Measurements from ENCODE around the gene FRMD3.
A peak's percentile ranks its signal among the peaks of the same experiment; 100 is the strongest.
"Not testable (repeated sequence)": the region's sequence is repeated elsewhere in the genome, so short reads cannot be mapped to it uniquely, and the experiment has no call there.

FRMD3 gene

DNA sequence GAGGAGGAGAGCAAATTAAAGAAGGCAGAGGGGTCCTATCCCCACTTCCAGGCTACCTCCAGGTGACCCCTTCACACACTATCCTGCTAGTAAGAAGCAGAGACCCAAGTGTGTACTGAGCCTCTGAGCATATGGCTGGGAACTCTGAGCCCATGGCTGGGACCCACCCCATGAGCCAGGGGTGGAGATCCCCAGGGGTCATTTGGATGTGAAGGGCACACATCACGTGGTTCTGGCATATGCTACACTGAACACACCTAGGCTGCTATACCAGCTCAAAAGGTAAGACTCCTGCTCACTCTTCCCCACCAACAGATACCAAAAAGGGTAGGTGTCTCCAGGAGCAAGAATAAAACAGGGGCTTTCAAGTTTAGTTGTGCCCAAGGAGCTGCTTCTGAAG is 149.9 kb downstream of the FRMD3 start:
- DNase-seq (ENCODE audit: low spot score) = no peak

DNA sequence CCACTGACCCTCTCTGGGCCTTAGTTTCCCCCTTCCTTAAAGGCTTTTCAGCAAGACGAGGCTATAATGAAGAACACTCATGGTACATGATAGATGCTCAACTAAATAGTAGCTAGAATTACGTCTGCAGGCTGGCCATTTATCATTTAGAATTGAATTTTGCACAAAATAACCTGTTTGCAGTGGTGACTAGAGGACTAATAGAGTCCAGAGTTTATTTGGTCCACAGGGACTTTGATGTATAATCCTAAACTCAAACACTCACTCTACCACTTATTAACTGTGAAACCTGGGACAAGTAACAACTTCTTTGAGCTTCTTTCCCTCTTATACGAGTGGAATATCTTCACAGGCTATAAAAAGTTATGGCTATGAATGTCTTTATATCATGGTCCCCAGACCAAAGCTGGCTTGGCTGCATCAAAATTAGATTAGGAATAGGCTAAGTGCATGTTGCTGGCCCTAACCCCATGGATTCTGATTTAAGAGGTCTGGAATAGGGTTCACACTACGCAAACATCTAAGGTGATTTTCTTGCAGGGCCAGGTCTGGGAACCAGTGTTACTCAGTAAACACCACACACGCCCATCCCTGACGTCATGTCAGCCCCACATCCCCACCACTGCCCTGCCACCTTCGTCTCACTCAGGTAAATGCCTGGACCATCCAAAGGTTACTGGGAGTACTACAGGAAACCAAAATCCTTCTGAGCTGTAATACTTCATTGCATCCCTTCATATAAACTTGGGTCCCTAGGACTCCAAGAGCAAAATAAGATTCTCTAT is 150.6 kb downstream of the FRMD3 start:
- no peak for DNase-seq (ENCODE audit: low spot score)

DNA sequence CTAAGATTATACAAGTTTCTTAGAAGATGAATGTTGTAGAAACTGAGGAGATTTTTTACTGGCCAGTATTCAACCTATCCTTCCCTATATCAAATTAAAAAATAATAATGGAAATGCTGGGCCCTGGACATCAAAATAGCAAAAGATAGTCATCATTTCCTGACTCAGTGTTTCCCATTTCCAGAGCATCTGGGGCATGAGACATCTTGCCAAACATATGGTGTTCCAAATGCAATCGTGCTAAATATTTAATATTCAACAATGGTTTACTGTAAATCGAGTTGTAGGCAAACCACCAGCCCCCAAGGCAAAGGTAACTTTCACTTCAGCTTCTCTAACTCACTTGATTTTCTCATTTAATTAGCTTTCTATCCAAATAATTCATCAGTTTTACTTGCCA is 152.9 kb downstream of the FRMD3 start:
- DNase-seq (ENCODE audit: low spot score) = no peak

DNA sequence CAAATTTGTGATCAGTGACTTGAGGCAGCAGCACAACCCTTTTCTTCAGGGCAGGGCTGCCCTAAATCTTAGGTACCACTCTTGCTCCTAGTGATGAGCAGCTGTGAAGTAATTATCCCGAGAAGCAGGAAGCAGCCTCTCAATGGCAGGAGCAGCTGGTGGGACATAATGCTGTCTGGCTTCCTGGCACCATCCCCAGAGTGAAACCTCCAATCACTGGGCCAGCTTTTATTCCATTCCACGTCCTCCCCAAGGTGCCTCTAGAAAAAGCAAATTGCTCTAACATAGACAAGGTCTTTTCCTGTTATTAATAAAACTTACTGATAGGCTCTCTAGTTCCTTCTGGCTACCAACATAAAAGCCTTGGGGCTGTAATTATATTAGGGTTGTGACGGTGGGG is 154.0 kb downstream of the FRMD3 start:
- DNase-seq (ENCODE audit: low spot score) = no peak

DNA sequence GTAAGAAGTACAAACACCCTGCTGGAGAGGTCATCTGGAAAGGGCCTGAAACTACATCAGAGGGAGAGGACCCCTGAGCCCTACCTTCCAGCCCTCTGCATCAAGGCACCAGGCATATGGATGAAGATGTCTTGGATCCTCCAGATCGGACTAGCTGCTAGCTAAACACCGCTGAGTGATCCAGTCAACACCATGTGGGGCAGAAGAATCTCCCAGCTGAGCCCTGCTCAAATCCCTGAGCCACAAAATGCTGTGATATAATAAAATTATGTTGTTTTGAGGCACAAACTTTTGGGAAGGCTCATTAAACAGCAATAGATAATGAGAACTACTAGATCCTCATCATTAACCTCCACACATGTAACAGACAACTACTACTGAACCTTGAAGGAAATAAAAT is 155.2 kb downstream of the FRMD3 start:
- DNase-seq (ENCODE audit: low spot score) = no peak

DNA sequence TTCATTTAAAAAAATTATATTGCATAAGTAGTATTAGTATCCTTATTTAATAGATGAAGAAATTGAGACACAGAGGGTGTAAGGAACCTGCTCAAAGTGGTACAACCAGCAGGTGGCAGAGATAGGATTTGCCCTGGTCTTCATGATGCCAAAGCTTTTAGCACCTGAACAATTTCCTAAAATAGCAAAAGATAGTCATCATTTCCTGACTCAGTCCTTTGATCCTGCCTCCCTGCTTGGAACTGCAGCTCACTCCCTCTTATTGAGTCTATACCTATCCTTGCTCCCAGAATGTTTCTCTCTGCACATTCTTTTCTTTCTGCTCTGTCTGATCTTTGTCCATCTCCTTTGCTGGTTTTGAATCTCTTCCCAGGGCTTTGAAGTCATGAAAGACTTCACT is 155.8 kb downstream of the FRMD3 start:
- peak; percentile 49 for DNase-seq (ENCODE audit: low spot score)

DNA sequence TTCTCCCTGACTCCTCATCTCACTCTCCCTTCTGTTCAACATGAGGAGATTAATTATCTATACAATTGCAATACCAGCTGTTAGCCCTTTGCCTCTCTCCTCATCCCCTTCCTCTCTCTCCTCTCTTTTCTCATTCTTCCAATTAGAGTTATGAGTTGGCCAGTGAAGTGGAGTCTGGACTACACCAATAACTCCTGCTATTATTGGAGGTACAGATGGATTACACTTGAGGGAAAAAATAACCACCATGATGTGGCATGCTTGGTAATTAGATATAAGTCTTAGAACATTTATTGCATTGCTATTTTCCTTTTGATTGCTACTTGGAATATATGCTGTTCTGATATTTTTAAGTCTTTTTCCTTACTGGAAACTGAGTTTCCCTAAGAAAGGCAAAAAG is 159.2 kb downstream of the FRMD3 start:
- no peak for DNase-seq (ENCODE audit: low spot score)

DNA sequence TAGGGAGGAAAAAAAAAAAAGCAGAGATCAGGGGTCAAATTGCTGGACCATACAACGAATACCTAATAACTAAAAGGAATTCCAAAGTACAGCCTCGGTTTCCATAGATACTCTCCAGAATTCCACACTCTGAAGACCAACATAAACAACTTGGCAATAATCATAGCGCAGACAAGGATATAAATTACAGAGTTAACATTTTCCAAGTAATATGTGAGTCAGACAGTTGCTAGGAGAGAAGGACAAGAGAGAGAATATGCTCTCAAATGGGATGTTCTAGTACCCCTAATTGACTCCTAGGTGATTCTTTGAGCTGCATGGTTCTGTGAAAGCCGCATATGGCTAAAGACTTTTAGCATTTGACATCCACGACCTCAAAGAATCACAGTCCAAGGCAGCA is 165.2 kb downstream of the FRMD3 start:
- peak; percentile 34 for DNase-seq (ENCODE audit: low spot score)

DNA sequence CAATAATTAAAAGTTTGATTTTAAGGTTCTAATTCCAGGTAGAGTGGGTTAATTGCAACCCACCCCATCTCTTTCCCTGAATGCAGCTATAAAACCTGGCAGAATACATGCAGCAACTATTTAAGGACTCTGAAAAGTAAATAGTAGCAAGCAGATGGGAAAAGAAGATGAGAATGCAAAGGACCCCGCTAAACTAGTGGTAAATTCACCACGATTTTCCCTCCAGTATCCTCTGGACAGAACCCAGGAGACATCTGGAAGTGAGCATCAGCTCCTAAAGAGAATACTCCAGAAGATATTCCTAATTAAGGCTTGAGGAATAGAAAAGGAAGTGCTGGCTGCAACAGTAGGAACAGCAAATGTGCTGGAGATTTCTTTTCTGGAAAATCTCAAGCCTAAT is 170.9 kb downstream of the FRMD3 start:
- DNase-seq (ENCODE audit: low spot score) = no peak

DNA sequence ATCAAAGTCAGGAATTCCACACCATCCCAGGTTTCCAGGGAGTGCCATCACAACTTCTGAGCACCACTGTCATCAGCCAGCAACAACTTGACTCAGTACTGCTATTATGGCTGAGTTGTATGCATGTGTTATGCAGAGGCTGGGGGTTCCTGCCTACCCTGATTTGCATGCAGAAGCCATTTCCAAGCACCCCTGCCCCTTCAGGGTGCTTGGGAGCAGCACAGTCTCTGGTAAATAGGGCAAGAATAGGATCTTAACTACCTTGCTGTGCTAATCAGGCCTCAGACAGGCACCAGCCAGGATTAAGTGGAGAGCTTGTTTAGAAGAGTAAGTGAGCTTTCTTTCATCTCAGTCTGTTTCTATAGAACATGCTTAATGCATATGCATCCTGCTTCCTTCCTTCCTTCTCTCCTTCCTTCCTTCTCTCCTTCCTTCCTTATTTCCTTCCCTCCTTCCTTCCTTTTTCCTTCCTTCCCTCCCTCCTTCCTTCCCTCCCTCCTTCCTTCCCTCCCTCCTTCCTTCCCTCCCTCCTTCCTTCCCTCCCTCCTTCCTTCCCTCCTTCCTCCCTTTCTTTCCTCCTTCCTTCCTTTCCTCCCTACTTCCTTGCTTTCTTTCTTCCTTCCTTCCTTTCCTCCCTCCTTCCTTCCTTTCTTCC is 175.7 kb downstream of the FRMD3 start:
- no peak for DNase-seq (ENCODE audit: low spot score)

DNA sequence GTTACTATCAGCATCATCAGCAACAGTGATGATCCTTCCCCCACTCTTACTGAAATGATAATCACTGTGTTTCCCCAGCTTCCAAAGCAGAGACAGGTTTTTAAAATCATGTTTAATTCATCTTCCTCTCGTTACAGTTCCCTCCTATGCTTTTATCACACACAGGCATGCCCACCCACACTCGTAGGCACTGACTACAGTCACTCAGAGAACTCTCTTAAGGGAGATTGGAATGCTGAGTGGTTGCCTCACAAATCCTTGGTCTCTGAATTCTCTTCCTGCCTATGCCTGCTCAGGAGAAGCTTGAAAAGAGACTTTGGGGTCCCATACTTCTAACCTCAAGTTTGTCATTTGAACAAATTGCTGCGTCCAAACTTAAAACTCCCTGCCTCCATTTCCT is 179.2 kb downstream of the FRMD3 start:
- no peak for DNase-seq (ENCODE audit: low spot score)

DNA sequence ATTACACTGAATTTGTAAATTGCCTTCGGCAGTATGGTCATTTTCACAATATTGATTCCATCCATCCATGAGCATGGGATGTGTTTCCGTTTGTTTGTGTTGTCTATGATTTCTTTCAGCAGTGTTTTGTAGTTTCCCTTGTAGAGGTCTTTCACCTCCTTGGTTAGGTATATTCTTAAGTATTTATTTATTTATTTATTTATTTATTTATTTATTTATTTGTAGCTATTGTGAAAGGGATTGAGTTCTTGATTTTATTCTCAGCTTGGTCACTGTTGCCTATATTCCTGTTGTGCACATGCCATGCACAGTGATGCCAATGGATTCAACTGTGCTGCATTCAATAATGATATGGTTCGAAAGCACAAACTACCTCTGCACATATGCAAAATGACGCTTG is 179.7 kb downstream of the FRMD3 start:
- not testable (repeated sequence) for DNase-seq (ENCODE audit: low spot score)

DNA sequence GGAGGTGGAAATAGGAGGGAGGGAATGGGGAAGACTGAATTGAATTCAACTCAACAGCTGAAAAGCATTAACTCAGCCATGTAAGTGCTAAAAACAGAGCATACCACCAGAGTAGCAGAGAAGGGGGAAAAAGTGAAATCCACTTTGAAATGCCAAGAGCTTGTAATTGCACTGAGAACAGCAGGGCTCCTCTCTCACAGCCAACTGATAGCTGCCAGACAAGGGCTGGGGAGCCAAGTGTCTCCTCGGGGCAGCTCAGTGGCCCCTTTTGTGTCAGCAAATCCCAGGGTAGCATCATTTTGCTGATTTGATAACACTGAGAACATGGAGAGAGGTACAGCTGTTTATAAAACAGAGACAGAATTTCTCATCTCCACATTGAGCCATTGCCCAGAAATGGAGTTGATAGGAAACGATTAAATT is 182.5 kb downstream of the FRMD3 start:
- DNase-seq (ENCODE audit: low spot score) = no peak

DNA sequence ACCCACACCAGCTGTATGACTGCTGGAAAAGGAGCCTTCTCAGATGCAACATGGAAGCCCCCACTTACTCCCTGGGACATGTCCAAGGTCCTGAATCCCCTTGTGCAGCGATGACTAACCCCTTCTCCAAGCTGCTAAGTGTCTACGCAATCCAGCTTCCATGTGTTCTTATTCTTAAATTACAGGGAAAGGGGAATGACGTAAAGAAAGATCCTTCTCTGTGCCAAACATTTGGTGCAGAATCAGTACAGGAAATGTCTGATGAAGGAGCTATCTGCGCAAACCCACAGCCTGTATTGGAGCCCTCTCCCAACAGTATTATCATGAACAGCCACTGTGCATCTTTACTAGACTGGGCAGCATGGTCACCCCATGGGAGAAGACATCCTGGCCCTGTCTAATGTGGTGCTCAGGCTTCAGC is 183.2 kb downstream of the FRMD3 start:
- DNase-seq (ENCODE audit: low spot score) = no peak

DNA sequence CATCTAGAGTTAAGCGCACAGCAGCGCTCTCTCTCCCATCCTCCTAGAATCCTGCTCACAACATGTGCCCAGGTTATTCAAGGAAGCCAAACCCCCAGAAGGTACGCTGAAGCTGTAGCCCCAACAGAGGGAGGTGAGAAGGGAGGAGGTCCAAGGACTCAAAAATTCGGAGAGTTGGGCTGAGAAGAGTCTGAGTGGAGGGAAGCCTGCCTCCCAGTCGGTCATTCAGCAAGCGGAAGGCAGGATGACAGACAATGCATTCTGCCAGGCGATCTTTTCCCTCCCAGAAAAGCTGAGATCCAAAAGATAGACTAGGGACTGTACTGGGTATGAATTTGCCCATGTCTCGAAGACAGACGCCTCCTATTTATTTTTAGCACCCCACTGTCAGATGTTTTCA is 189.2 kb downstream of the FRMD3 start:
- DNase-seq (ENCODE audit: low spot score) = no peak

DNA sequence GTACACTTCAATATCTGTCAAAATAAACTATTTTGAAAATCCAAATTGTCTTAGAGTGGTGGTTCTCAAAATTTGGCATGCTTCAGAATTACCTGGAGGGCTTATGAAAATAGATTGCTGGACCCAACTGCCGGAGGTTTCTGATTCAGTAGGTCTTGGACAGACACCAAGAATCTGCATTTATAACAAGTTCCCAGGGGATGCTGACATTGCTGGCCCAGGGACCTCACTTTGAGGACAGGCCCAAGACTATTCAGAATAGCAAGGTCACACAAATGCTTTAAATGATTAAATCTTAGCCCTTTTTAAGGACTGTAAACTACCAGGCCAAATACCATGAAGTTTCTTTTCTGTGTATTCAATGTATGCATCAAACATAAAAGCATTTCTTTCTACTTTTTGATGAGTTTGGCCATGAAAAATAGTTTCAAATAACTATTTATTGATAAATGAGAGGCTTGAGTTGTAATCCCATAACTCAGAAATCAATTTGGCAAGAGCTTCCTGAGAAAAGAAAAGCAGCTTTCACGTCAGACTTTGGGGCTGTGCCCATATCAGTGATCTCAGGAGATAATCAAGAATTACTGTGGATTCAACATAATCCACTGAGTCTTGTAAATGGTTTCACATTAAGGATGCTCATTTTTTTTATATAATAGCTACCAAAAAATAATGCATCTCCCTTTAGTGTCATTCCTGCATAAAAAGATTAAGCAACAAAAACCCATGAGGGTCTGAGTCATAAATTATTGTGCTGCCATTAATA is 191.4 kb downstream of the FRMD3 start:
- DNase-seq (ENCODE audit: low spot score) = no peak

DNA sequence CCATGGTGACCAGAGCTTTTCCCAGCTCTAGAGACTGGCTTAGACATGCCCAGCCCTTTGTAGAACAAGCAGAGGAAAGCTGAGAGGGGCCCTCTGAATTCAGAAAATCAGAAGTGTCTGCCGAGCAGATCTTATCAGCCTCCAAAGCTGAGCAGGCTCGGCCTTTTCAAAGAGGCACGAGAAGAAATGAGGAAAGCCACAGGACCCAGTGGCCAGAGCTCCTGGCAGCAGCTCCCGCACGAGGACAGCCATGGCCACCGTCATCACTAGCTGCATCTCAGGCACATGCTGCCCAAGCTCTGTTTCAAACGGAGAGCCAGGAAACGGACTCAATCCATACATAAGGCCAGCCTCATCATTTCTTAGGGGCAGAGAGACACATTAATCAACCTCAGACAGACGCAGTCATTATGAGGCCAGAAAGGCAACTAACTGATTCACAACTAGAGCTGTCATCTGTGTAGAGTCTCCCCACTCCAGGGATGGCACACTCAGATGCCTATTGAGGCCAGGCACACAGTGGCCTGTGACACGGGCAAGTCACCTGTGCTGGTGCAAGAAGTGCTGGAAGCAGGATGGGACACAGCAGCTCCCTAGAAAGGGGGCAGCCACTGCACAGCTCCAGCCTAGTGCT is 194.7 kb downstream of the FRMD3 start:
- no peak for DNase-seq (ENCODE audit: low spot score)

DNA sequence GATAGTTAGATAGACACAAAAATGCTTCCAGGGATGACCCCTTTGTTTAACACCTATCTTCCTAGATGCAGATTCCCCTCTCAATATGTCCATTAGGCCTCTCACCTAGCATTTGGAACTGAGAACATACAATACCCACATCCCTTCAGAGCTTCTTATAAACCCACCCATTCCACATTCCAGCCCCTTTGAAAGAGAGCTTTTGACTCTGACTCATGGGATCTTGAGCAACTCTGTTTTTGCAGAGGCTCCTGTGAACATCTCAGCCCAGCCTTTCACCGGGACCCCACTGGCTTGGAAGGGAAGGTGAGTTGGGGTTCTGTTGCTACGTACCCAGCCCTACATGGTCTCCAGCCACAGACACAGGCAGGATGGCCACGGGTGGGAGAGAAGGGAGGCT is 195.5 kb downstream of the FRMD3 start:
- DNase-seq (ENCODE audit: low spot score) = no peak

DNA sequence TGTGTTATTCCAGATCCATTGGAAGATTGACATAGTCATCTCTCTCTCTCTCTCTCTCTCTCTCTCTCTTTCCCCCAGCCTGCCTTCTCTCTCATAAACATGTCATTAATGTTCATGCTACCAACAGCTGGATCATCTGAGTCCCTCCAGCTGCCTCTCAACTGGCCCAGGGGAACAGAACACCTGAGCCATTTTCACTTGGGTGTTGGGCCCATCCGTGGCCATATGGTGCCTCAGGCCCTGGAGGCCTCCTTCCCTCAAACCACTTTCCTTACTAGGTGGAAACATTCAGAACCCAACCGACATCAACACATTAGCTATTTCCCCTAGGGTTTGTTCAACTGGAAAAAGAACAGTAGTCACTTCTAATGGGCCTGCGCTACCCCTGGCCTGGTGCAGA is 196.2 kb downstream of the FRMD3 start:
- no peak for DNase-seq (ENCODE audit: low spot score)

DNA sequence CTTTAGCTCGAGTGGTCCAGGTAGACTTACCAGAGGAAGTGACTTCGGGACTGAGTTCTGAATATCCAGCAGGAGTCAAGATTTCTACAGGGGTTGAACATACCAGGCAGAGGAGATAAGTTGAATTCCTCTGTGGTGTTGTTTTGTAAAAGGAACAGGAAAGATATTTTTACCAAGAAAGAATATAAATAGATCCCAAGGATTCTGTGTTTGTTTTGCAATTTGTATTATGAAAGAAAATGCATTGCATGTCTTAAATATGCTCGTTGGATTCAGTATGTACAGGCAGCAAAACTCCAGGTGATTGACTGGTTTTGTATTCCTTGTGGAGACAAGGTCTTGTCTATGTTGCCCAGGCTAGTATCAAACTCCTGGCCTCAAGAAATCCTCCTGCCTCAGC is 197.8 kb downstream of the FRMD3 start:
- DNase-seq (ENCODE audit: low spot score) = no peak

DNA sequence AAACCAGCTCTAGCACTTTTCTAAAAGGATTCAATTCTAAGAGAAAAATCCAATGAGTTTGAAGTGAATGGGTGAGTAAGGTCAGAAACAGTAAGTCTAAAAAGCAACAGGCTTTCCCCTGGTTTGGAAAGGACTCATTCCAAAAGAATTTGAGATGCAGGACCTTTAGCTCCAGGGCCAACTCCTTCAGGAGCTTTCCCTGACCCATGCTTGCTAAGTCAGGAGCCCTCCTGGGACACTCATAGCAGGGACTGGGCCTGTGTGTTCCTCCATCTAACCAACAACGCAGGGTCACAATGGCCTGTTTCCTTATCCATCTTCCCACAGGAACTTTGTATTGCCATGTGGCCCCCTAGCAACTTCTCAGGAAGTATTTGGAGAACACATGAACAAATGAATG is 198.8 kb downstream of the FRMD3 start:
- no peak for DNase-seq (ENCODE audit: low spot score)

DNA sequence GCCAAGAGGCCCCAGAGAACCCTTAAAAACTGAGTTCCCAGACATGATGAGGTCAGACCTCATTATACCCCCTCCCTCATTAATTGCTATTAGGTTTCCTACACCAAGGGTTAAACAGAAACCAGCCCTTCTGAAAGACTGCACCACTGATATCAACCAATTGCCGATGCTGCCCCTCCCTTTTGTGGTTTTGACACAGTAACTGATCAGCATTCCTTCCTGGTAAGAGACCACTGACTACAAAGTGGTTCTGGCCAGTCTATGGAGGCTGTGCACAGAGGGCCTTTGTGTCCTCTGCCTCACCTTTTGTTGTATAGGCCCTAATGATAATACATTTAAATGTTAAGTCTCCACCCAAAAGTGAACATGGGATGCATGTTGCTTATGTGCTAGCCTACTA is 201.5 kb downstream of the FRMD3 start:
- peak; percentile 56 for DNase-seq (ENCODE audit: low spot score)

DNA sequence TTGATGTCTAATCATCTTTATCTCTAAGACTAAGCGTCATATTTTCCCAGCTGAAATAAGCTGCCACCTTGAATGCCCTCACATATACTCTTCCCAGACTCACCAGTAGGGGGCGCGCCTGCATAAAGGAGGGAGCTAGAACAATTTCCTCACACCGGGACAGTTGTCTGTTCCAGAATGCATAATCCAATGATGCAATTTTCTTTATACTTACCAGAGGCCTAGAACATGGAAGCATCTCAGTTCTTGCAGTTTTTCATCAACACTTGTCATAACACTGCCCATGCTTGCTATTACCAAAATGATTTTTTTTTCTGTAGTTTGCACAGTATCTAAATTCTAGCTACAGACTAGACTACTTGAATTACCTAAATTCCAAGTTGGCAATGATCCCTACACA is 203.9 kb downstream of the FRMD3 start:
- DNase-seq (ENCODE audit: low spot score) = peak; percentile 76

Data from kidney tubule cell (primary cell).